CD4-positive, alpha-beta T cell treated with Interleukin-6 for 4 hours (primary cell): ENCODE results near the gene MTHFD1.

Source experiments
- DNase-seq: peaks from one replicate; pipeline ENCODE4 v3.0.0-alpha.2; 2020; ENCODE audit warnings: mixed read lengths

The MTHFD1 gene

GRCh38 chr14:64409126-64409920 is 21.2 kb downstream of the MTHFD1 start:
- DNase-seq: no peak

- no peak for DNase-seq
These were observed 22.1 kb downstream of the MTHFD1 start for GRCh38 chr14:64410084-64410774.

GRCh38 chr14:64411001-64411400 is 22.8 kb downstream of the MTHFD1 start:
- no peak for DNase-seq

- no peak for DNase-seq
These were observed 24.1 kb downstream of the MTHFD1 start for GRCh38 chr14:64412237-64412636.

- DNase-seq: no peak
These were observed 28.3 kb downstream of the MTHFD1 start for GRCh38 chr14:64416348-64416932.

GRCh38 chr14:64417055-64417770 is 29.1 kb downstream of the MTHFD1 start:
- DNase-seq: no peak

GRCh38 chr14:64417771-64418125 is 29.6 kb downstream of the MTHFD1 start:
- DNase-seq: no peak

- DNase-seq: no peak
These were observed 30.9 kb downstream of the MTHFD1 start for GRCh38 chr14:64419003-64419402.

- DNase-seq: no peak
These were observed 33.0 kb downstream of the MTHFD1 start for GRCh38 chr14:64421166-64421565.

- DNase-seq: no peak
These were observed 33.9 kb downstream of the MTHFD1 start for GRCh38 chr14:64422005-64422404.

- DNase-seq: no peak
These were observed 34.6 kb downstream of the MTHFD1 start for GRCh38 chr14:64422756-64423155.

GRCh38 chr14:64423987-64424386 is 35.8 kb downstream of the MTHFD1 start:
- DNase-seq: no peak

GRCh38 chr14:64434528-64434927 is 46.4 kb downstream of the MTHFD1 start:
- no peak for DNase-seq

- DNase-seq: peak; percentile 7
These were observed 50.2 kb downstream of the MTHFD1 start for GRCh38 chr14:64438181-64438841.

GRCh38 chr14:64439141-64439540 is 51.0 kb downstream of the MTHFD1 start:
- no peak for DNase-seq

GRCh38 chr14:64440494-64440893 is 52.3 kb downstream of the MTHFD1 start:
- no peak for DNase-seq

- DNase-seq: no peak
These were observed 54.3 kb downstream of the MTHFD1 start for GRCh38 chr14:64442300-64442988.

- no peak for DNase-seq
These were observed 56.0 kb downstream of the MTHFD1 start for GRCh38 chr14:64444140-64444539.

- peak; percentile 32 for DNase-seq
These were observed 57.1 kb downstream of the MTHFD1 start for GRCh38 chr14:64444984-64445845.

- DNase-seq: no peak
These were observed 59.9 kb downstream of the MTHFD1 start for GRCh38 chr14:64447876-64448670.
